Hepatocyte (in vitro differentiated cells): ENCODE data around the gene CDKN1A. TPM values are rescaled to one million over a fixed set of nuclear protein-coding genes. Genes with fewer than 3 reads are reported as not detected.

Source experiments
- DNase-seq: peaks from one replicate; pipeline ENCODE4 v3.0.0-alpha.2; 2016; ENCODE audit warnings: low spot score
- H2AFZ ChIP-seq: fragments of 200-600 bp; sonication (generic); 2 replicates; pipeline ENCODE4 v1.6.0; 2016; ENCODE audit warnings: antibody characterized with exemption, mild to moderate bottlenecking
- H3K27ac ChIP-seq: fragments of 200-600 bp; sonication (generic); 2 replicates; pipeline ENCODE4 v1.5.1; 2016; ENCODE audit warnings: mild to moderate bottlenecking
- H3K27me3 ChIP-seq: fragments of 200-600 bp; sonication (generic); 2 replicates; pipeline ENCODE4 v1.6.1; 2016
- H3K36me3 ChIP-seq: fragments of 200-600 bp; sonication (generic); replicated peaks from 2 replicates; pipeline ENCODE4 v1.5.1; 2016; ENCODE audit warnings: low read depth; ENCODE audit not compliant: insufficient read depth
- H3K4me1 ChIP-seq: fragments of 200-600 bp; sonication (generic); 2 replicates; pipeline ENCODE4 v1.5.1; 2016; ENCODE audit warnings: mild to moderate bottlenecking, moderate library complexity; ENCODE audit not compliant: insufficient read depth
- H3K4me2 ChIP-seq: fragments of 200-600 bp; sonication (generic); 2 replicates; pipeline ENCODE4 v1.6.0; 2016
- H3K4me3 ChIP-seq: fragments of 200-600 bp; sonication (generic); 2 replicates; pipeline ENCODE4 v1.5.1; 2016; ENCODE audit warnings: mild to moderate bottlenecking
- H3K79me2 ChIP-seq: fragments of 200-600 bp; sonication (generic); 2 replicates; pipeline ENCODE4 v1.6.0; 2017; ENCODE audit warnings: mild to moderate bottlenecking
- H3K9me2 ChIP-seq: fragments of 200-600 bp; sonication (generic); replicated peaks from 2 replicates; pipeline ENCODE4 v1.6.0; 2017; ENCODE audit warnings: mild to moderate bottlenecking; ENCODE audit not compliant: insufficient read depth
- H3K9me3 ChIP-seq: fragments of 200-600 bp; sonication (generic); 2 replicates; pipeline ENCODE4 v1.5.1; 2016; ENCODE audit warnings: low read depth, mild to moderate bottlenecking
- H4K20me1 ChIP-seq: fragments of 200-600 bp; sonication (generic); 2 replicates; pipeline ENCODE4 v1.6.0; 2016; ENCODE audit warnings: mild to moderate bottlenecking; ENCODE audit not compliant: insufficient read depth, poor library complexity, severe bottlenecking
- CTCF ChIP-seq: fragments of 200-600 bp; sonication (generic); IDR thresholded peaks from 2 replicates; pipeline ENCODE4 v1.5.1; 2016; ENCODE audit warnings: antibody characterized with exemption, mild to moderate bottlenecking; ENCODE audit not compliant: poor library complexity
- EZH2 ChIP-seq: fragments of 200-600 bp; sonication (generic); IDR thresholded peaks from 2 replicates; pipeline ENCODE4 v1.6.1; 2016; ENCODE audit warnings: antibody characterized with exemption, mild to moderate bottlenecking, borderline replicate concordance
- EZH2phosphoT487 ChIP-seq: fragments of 200-600 bp; sonication (generic); IDR thresholded peaks from one replicate; pipeline ENCODE4 v1.6.1; 2018; ENCODE audit warnings: antibody characterized with exemption, mild to moderate bottlenecking, low read depth, moderate library complexity; ENCODE audit not compliant: unreplicated experiment, severe bottlenecking
- WGBS: methylation state at CpG from one replicate; pipeline ENCODE4 v1.1.6; 2016; ENCODE audit warnings: low lambda C conversion rate; ENCODE audit errors: missing lambda C conversion rate; 5-methylcytosine and 5-hydroxymethylcytosine counted together
- polyA plus RNA-seq: library from polyadenylated mRNA; unstranded; fragments of >200 nt; fragmentation: Nextera tagmentation; extraction: Ambion mirVana; gene quantifications from 2 replicates; pipeline ENCODE4 v1.2.1, GENCODE V29; 2016
- total RNA-seq: library from RNA; depleted of rRNA; stranded (reverse); fragments of >200 nt; gene quantifications from 2 replicates; pipeline ENCODE4 v1.2.3, GENCODE V29; 2014

CDKN1A gene
- total and polyA plus RNA-seq, 2 experiments from 2014 or later, result 246 to 344 TPM

- no peak for DNase-seq
These were observed 29.4 kb upstream of the CDKN1A start for GRCh38 chr6:36649086-36649485.

GRCh38 chr6:36649701-36650484 lies 28.6 kb upstream of the CDKN1A start:
- H3K9me2 ChIP-seq, result no peaks in the 10 kb centered on the region
- H3K79me2 ChIP-seq, result no peaks in the 10 kb centered on the region
- no peak overlapping the region for H3K27ac ChIP-seq
- no peaks in the 10 kb centered on the region for H3K27me3 ChIP-seq
- H3K4me2 ChIP-seq, result no peak overlapping the region
- no peak overlapping the region for H2AFZ ChIP-seq
- no peaks in the 10 kb centered on the region for H3K9me3 ChIP-seq
- TF ChIP-seq EZH2 (no peak), EZH2phosphoT487 (no peak), CTCF (no peak)
- peaks cover 18% of the 10 kb centered on the region for H3K4me1 ChIP-seq
- H3K4me3 ChIP-seq, result no peak overlapping the region
- no peak for DNase-seq
- WGBS, result 61% methylated on average over 13 of the region's 13 CpGs
- no peaks in the 10 kb centered on the region for H3K36me3 ChIP-seq
- no peaks in the 10 kb centered on the region for H4K20me1 ChIP-seq

More at GRCh38 chr6:36649086-36649485, 29.4 kb upstream of the CDKN1A start:
- Histone ChIP-seq H3K36me3 (no peaks in the 10 kb centered on the region), H4K20me1 (no peaks in the 10 kb centered on the region), H3K79me2 (no peaks in the 10 kb centered on the region), H3K27me3 (no peaks in the 10 kb centered on the region), H3K9me3 (no peaks in the 10 kb centered on the region), H3K4me1 (peaks cover 18% of the 10 kb centered on the region), H3K4me2 (no peak overlapping the region), H3K27ac (no peak overlapping the region), H2AFZ (no peak overlapping the region), H3K9me2 (no peaks in the 10 kb centered on the region), H3K4me3 (no peak overlapping the region)
- 81% methylated on average over 3 of the region's 3 CpGs for WGBS
- TF ChIP-seq CTCF (no peak), EZH2phosphoT487 (no peak), EZH2 (no peak)

GRCh38 chr6:36650848-36651478 lies 27.6 kb upstream of the CDKN1A start:
- TF ChIP-seq CTCF (no peak), EZH2phosphoT487 (no peak), EZH2 (no peak)

More at GRCh38 chr6:36650848-36651478, 27.6 kb upstream of the CDKN1A start:
- Histone ChIP-seq H2AFZ (no peak overlapping the region), H3K9me2 (no peaks in the 10 kb centered on the region), H3K79me2 (no peaks in the 10 kb centered on the region), H4K20me1 (no peaks in the 10 kb centered on the region), H3K36me3 (no peaks in the 10 kb centered on the region), H3K4me2 (no peak overlapping the region), H3K9me3 (no peaks in the 10 kb centered on the region), H3K4me3 (no peak overlapping the region), H3K27me3 (no peaks in the 10 kb centered on the region), H3K27ac (peak overlapping the region; percentile 29), H3K4me1 (peaks cover 18% of the 10 kb centered on the region)
- no peak for DNase-seq
- 14% methylated on average over 2 of the region's 2 CpGs for WGBS
